NCI-H1436 (cell line): ENCODE data around the gene RNF125.
A peak's percentile ranks its signal among the peaks of the same experiment; 100 is the strongest.
"Not testable (repeated sequence)": the region's sequence is repeated elsewhere in the genome, so short reads cannot be mapped to it uniquely, and the experiment has no call there.

Experiments
- DNase-seq: peaks from one replicate; lab custom pipeline; 2025; lab: John Stamatoyannopoulos, UW

Gene RNF125

DNA sequence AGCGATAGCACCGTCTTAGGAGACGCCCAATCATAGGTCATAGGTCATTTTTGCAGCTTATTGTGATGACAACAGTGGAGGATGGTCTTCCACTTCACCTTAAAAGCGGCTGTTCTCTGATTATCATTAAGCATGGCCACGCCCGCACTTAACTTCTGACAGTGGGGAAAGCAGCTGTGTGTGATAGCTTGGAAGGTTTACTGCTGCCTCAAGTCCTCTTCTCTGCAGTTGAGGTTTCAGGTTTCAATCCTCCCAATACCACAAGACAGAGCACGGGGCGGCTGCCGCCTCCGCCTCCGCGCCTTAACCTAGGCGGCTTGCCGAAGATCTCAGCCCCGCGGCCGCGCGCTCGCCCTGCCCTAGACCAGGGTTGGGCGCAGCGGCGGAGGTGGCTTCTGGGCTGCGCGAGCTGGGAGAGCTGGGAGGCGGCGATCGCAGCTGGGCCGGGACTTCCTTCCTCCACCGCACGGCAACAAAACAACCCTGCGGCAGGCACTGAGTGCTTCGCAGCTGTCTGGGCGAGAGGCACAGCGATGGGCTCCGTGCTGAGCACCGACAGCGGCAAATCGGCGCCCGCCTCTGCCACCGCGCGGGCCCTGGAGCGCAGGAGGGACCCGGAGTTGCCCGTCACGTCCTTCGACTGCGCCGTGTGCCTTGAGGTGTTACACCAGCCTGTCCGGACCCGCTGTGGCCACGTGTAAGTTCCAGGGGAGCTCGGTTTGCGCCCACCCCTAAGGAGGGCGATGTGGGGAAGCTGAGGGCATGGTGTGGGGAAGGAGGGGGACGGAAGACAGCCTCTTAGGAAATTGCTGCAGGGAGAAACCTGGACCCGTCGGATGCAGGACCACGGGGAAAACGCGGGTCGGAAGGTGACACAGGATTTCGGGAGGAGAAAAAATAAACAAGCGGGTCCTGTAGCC is at the start of gene RNF125:
Gene RNF125 (plus strand): TSS at position 495 of the 920 bp plus-strand sequence. CDS start 39 bp downstream, at position 534.
- DNase-seq = peak; percentile 47

DNA sequence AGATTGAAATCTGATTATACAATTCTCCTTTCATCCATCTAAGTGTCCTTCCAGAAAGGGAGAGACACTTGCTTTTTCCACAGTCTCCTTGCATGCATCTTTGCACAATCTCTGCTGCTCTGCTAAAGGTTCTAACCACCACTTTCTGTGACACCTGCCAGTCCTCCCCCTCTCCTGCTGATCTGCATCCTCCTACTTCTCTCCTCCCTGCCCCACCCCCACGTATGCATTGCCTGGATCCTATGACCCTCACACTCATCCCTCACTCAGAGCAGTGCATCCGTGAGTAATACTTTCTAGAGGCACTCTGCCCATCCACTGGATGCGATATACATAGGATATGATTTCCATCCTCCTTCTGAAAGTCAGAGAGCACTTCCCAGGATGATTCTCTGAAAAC is 48.0 kb upstream of the RNF125 start:
- DNase-seq = no peak

DNA sequence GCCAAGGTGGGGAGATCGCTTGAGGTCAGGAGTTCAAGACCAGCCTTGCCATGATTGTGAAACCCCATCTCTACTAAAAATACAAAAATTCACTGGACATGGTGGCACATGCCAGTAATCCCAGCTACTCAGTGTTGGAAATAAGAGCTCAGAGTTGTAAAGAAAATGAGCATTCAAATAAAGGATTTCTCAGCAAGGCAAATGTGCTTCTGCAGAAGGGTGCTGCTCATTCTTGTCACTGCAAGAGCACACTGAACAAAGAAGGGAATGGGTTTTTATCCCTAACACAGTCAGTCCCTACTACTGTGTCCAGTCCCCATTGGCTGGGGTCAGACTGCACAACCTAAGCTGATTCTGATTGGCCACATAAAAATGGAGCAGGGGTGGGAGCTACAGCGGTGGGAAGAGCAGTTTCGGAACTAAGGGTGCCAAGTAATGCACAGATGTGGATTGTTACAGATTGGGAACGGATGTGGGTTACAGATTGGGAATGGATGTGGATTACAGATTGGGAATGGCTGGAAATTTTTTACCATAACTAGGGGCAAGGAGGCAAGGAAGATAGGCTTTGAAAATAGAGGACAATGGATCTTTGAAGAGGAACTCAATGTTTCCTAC is 44.6 kb upstream of the RNF125 start:
- DNase-seq = no peak

DNA sequence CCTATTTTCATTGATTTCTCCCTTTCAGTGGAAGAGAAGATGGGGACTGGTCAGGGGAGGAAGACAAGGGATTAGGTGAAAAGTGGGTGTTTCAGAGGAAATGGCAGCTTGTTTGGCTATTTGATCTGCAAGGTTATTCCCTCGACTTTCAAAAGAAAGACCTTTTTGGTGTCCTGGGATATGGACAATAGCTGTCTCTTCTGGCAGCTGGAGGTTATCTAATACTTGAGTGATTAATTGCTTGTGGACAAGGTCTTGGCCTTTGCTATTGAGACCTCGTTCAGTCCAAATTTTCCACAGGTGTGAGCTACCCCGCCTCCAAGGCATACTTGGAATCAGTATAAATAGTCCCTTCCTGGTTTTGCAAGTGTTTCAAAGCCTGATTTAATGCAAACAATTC is 42.4 kb upstream of the RNF125 start:
- no peak for DNase-seq

DNA sequence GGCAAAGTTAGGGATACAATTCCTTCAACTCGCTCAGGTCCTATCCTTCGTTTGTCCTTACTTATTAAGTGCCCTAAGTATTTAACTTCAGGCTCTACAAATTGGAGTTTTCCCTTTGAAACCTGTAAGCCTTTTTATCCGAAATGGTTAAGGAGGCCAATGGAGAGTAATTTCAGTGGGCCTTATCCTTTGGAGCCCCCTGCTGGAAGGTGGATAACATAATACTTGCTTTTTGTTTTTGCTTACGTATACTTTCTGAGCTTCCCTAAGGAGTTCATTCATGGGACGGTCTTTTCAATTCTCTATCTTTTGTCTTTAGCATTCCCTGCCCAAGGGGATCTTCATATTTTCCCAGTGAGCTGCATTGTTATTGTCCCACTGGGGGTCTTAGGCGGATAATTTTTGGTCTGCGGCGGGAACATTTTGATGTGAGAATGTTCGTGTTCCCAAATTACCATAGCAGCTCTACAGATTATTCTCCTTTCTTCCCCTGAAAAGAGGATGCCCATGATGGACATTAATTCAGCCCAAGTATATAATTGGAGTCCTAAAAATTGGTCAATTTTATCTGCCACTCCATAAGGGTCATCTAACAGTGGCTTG is 41.3 kb upstream of the RNF125 start:
- no peak for DNase-seq

DNA sequence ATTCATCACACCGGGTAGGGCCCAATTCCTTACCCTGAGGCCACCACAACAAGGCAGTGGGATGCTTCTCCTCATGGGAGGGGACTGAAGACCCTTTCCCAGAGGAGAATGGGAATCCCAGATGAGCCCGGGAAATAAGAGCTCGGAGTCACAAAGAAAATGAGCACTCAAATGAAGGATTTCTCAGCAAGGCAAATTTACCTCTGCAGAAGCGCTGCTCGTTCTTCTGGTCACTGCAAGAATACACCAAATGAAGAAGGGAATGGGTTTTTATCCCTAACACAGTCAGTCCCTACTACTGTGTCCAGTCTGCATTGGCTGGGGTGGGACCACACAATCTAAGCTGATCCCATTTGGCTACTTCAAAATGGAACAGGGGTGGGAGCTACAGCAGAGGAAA is 40.0 kb upstream of the RNF125 start:
- no peak for DNase-seq

DNA sequence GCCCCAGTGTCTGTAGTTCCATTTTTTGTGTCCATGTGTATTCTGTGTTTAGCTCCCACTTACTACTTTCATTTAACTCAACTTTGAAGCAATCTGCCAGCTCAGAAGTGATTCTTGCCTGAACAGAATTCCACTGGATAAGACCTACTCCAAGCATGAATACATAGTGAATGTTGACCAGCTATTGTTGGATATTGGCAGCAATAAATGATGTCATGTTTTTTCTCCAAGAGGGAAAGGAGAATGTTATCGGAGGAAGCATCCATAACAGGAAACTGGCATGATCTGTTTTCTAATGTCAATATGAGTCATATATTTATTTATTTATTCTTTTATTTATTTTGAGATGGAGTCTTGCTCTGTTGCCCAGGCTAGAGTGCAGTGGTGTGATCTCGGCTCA is 38.9 kb upstream of the RNF125 start:
- DNase-seq = no peak

DNA sequence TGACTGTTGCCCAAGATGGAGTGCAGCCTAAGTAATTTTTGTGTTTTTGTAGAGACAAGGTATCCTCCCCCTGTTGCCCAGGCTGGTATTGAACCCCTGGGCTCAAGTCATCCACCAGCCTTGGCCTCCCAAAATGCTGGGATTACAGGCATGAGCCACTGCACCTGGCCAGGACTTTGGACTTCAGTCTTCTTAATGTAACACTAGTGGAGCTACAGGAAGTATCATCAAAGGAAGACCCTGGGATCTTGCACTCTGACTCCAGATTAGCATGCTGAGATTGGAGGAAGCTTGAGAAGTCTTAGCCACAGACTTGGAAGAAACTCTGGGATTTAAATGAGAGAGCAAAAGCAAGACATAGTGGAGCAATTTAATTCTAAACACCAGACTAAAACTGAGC is 37.8 kb upstream of the RNF125 start:
- DNase-seq = no peak

DNA sequence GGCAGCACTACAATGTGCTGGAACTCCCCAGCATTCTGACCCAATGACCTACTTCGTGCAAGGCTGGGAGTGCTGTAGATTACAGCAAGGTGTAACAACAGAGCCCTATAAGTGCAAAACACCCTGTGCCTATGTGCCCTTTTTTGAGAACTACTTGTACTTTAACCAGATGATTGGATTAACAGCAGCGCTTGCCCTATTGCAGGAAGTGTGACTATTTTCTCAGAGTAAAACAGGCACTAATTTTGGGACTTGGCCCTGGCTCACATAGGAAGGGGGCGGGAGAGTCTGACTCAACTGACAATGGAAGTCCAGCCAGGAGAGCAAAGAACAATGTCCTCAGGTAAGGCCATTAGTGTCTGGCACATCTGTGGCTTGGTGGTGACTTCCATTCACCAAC is 35.6 kb upstream of the RNF125 start:
- no peak for DNase-seq

DNA sequence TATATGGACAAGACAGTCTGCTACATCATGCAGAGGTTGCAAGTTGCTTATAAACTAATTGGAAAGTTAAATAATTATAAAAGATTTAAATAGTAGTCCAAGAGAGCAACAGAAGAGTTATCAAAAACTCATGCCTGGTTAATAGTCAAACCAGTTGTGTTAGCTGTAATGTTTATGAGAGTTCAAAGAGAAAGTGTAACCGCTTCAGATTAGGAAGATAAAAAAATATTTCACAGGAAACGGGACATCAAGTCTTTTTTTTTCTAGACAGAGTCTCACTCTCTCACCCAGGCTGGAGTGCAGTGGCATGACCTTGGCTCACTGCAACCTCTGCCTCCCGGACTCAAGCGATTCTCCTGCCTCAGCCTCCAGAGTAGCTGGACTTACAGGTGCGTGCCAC is 34.6 kb upstream of the RNF125 start:
- DNase-seq = no peak

DNA sequence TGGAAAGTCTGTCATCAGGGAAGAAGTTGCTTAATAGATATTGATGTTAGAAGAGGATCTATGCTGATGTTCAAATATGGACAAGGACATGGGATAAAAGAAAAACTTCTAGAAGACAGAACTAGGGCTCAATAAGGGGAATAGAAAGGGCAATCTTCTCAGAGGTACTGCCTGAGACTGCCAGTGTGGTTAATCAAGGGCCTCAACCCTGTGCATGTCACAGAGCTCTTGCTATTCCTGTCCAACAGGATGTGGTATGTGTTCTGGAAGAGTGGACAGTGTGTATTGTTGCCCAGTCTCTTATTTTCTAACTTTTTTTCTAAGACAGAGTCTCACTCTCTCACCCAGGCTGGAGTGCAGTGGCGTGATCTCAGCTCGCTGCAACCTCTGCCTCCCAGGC is 27.8 kb upstream of the RNF125 start:
- no peak for DNase-seq

DNA sequence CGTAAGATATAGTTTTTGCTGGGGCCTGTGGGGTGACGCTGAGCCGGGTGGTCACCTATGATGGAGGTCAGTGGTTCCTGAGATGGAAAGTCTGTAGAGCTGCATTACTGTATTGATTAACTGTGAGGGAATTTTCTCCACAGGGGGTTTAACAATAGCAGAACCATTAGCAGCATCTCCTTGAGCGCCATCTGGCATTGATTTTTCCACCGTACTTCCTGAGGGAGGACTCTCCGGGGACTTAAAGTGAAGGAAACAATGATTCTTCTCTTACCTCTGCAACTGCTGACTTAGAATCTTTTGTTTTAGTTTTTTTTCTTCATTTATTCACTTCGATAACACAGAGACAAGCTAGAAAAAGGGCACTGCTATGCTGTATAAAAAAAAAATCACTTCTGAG is 22.6 kb upstream of the RNF125 start:
- DNase-seq = no peak

DNA sequence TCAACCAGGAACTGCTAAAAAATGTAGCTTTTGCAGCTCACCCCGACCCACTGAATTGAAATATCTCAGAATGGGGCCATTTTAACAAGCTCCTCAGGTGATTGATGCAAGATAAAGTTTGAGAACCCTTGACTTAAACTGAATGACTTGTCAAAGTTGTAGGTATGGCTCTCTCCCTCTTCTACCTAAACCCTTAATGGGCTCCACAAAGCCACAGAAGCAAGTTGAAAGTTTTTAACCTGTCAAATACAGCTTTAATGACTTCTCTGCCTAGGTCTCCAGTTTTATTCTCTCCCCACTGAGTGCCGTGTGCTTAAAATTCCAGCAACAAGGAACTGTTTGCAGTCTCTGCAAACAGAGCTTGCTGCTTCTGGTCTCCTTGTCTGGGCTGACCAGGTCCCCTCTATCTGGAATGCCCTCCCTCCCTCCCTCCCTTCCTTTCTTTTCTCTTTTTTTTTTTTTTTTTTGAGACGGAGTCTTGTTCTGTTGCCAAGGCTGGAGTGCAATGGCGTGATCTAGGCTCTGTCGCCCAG is 19.7 kb upstream of the RNF125 start:
- no peak for DNase-seq

DNA sequence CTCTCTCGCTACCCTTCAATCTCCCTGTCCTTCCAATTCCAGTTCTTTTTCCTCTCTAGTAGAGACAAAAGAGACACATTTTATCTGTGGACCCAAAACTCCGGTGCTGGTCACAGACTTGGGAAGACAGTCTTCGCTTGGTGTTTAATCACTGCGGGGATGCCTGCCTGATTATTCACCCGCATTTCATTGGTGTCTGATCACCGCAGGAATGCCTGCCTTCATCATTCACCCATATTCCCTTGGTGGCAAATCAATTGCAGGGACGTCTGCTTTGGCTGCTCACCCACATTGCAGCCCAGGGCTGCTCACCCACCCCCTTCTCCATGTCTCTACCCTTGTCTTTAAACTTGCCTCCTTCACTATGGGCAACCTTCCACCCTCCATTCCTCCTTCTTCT is 17.5 kb upstream of the RNF125 start:
- not testable (repeated sequence) for DNase-seq

DNA sequence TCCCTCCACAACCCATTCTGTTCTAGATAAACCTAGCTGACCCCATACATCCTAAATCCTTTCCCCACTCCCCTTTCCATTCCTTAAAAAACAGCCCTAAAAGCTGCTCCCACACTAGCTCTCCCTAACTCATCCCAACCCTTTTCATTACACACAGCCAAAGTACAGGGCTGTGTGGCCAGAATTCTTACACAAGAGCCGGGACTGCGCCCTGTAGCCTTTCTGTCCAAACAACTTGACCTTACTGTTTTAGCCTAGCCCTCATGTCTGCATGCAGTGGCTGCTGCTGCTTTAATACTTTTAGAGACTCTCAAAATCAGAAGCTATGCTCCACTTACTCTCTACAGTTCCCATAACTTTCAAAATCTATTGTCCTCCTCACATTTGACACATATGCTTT is 14.8 kb upstream of the RNF125 start:
- not testable (repeated sequence) for DNase-seq

DNA sequence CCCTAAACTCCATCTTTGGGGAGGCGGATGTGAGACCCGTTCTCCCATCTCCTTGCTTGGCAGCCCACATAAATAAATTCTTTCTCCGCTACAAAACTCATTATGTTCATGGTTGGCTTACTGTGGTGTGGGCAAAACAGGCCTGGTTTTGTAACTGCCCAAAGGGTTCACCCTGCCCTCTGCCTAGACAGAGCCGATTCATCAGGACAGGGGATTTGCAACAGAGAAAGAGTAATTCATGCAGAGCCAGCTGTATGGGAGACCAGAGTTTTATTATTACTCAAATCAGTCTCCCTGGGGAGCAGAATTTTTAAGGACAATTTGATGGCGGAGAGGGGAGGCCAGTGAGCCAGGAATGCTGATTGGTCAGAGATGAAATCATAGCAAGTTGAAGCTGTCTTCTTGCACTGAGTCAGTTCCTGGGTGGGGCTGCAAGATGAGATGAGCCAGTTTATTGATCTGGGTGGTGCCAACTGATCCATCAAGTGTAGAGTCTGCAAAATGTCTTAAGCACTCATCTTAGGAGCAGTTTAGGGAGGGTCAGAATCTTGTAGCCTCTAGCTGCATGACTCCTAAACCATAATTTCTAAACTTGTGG is 8.4 kb upstream of the RNF125 start:
- DNase-seq = no peak

DNA sequence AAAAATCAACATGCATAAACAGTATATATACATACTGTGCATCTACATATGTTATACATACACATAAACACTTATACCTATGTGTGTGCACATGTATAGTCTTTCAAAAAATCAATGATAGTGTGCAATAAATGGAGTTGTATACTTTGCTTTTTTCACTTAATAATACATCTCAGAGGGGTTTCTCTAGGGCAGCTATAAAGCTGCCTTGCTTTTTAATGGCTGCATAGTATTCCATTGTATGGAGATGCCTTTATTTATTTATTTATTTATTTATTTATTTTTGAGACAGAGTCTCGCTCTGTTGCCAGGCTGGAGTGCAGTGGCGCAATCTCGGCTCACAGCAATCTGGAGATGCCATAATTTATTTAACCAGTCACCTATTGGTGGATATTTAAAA is 7.4 kb upstream of the RNF125 start:
- no peak for DNase-seq

DNA sequence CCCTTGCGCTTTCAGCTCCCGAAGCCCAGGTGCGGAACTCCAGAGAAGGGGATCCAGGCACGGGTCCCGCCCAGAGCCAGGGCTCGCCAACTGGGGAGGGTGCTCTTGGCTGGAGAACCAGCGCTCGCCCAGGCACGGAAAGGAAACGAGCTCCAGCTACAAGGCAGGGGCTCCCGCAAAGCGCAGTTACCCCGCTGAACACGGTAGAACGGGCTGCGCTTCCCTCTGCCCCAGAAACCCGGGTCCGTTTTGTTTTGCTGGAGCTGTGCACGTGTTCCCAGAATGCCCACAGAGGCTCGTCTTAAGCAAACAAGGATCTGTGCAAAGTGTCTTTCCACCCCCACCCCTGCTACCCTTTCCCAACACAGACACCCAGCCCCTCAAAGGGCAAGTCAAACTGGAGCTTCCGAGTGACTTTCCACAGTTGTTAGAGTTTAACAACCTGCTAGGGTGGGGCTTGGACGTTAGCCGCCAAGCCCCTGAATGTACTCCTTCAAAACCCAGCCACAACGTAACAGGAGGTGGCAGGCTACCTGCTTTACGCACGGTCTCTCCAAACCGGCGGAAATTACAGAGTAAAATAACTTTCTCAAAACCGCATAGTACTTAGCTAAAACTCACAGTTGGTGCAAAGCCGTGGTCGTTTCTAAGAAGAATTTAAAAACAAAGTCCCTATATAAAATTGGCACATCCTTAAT is 775 bp downstream of the RNF125 start:
- no peak for DNase-seq

DNA sequence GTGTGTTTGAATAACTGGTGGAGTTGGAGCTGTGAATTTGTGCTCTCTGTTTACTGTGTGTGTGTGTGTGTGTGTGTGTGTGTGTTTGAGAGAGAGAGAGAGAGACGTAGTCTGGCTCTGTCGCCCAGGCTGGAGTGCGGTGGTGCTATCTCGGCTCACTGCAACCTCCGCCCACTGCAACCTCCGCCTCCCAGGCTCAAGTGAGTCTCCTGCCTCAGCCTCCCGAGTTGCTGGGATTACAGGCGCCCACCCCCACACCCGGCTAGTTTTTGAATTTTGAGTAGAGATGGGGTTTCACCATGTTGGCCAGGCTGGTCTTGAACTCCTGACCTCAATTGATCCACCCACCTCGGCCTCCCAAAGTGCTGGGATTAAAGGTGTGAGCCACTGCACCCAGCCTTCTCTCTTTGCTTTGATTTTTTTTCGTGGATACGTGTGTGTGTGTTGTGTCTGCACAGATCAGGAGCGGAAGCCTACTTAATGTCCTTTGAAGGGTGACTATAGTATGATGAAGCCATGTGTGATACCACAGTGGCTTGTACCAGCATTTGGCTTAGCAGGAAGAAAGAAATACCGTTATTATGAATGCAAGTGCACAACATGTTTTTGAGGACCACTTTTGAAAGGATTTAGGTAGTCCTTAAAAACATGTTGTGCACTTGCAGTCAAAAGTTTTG is 1.5 kb downstream of the RNF125 start:
- DNase-seq = not testable (repeated sequence)

DNA sequence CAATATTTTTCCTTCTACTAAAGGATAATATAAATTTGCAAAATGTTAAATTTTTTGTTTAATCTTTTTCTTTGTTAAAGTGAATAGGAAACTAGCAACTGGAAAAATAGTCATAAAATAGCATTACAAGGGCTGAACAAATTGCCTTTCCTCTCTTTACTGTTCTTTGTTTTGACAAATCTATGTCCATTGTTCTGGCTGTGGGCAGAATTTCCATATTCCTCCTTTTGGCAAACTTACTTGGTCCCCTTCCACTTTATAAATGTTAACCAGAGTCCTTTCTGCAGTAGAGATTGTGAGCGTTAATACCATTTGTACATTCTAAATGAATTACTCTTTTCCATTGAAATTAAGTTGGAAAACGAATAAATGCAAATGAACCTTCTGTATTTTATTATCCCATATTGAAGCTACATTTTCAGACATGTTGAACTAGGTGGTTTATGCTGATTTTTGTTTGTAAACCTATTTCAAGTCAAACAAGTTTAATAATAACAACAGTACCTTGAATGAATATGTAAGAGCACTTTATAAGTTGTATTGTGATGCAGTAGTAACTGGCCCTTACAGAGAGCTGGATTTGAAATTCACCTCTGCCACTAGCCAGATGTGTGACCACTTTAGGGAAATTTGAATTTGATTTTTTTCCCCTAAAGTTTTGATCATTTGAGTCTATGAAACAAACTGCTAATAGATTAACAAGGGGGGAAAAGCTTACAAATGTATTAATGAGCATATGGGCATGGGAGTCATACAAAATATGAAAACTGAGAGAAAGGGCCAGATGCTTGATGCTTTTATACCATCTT is 3.3 kb downstream of the RNF125 start:
- DNase-seq = no peak
